Measurements from ENCODE around the gene WDR81. TPM values are rescaled to one million over a fixed set of nuclear protein-coding genes. Genes with fewer than 3 reads are reported as not detected.

The WDR81 gene
- polyA plus RNA-seq, 1 donor (not counting 4 experiments of a cell fraction or from before 2014, with no cell fraction given), result 4.2 TPM

- FAIRE-seq (peak; percentile 92), DNase-seq (ENCODE audit: low read depth, low spot score) (no peak)
- peaks cover 14% of the 10 kb centered on the region for H3K4me1 ChIP-seq (ENCODE audit: control insufficient read depth, extremely low read depth, insufficient read depth, low read length)
- peak overlapping the region; percentile 61 for H3K9ac ChIP-seq (ENCODE audit: control insufficient read depth, extremely low read depth, insufficient read depth, low read length)
- no peaks in the 10 kb centered on the region for H3K27me3 ChIP-seq (ENCODE audit: control insufficient read depth, extremely low read depth, insufficient read depth, low read length)
- dilution Hi-C loops (cut with MboI; ENCODE audit: extremely low pct_ligation_motif_present, low sequenced_read_pairs), result loop anchor here (5.0 kb wide), 1 partner anchor 52 kb away; no protein-coding TSS in a partner anchor
- TF ChIP-seq CTCF (optimal IDR thresholded peaks at IDR 0.05 in 1 of 3, IDR thresholded peaks at IDR 0.05 in 1 of 3, conservative IDR thresholded peaks at IDR 0.05 in 1 of 3; ENCODE audit: extremely low read depth in 1 of 3, insufficient read depth in 2 of 3, low read length in 3 of 3), result no peak
- TF ChIP-seq EZH2 (IDR thresholded peaks at IDR 0.05; ENCODE audit: low read length), result no peak
- peak overlapping the region; percentile 60 for H3K27ac ChIP-seq (ENCODE audit: control insufficient read depth, insufficient read depth, low read length)
- H3K9me3 ChIP-seq (ENCODE audit: control insufficient read depth, low read depth, low read length), result no peaks in the 10 kb centered on the region
- H3K9me1 ChIP-seq (ENCODE audit: control insufficient read depth, extremely low read depth, insufficient read depth, low read length), result no peaks in the 10 kb centered on the region
- H3K4me3 ChIP-seq (ENCODE audit: control insufficient read depth in 2 of 3, extremely low read depth in 1 of 3, insufficient read depth in 2 of 3, low read depth in 1 of 3, low read length in 3 of 3), result no peak overlapping the region
- H4K20me1 ChIP-seq (ENCODE audit: control insufficient read depth, extremely low read depth, insufficient read depth, low read length), result no peaks in the 10 kb centered on the region
- H3K79me2 ChIP-seq (ENCODE audit: control insufficient read depth, insufficient read depth, low read length), result peaks cover 9% of the 10 kb centered on the region
- peaks cover 11 to 13% of the 10 kb centered on the region in 2 experiments for H3K36me3 ChIP-seq (ENCODE audit: control insufficient read depth in 2 of 2, extremely low read depth in 1 of 2, insufficient read depth in 2 of 2, low read length in 2 of 2)
- H3K4me2 ChIP-seq (ENCODE audit: control insufficient read depth, extremely low read depth, insufficient read depth, low read depth, low read length), result peak overlapping the region; percentile 67
- peak overlapping the region; percentile 6 for H2AFZ ChIP-seq (ENCODE audit: control insufficient read depth, low read length)
Measured at GRCh38 chr17:1730326-1731193, 6.1 kb downstream of the WDR81 start.

- no peak overlapping the region for H2AFZ ChIP-seq (ENCODE audit: control insufficient read depth, low read length)
- dilution Hi-C loops (cut with MboI; ENCODE audit: extremely low pct_ligation_motif_present, low sequenced_read_pairs), result loop anchor here (5.0 kb wide), 1 partner anchor 51 kb away; no protein-coding TSS in a partner anchor
- H4K20me1 ChIP-seq (ENCODE audit: control insufficient read depth, extremely low read depth, insufficient read depth, low read length), result no peaks in the 10 kb centered on the region
- H3K9ac ChIP-seq (ENCODE audit: control insufficient read depth, extremely low read depth, insufficient read depth, low read length), result peak overlapping the region; percentile 61
- TF ChIP-seq EZH2 (IDR thresholded peaks at IDR 0.05; ENCODE audit: low read length) (no peak), CTCF (optimal IDR thresholded peaks at IDR 0.05 in 1 of 3, IDR thresholded peaks at IDR 0.05 in 1 of 3, conservative IDR thresholded peaks at IDR 0.05 in 1 of 3; ENCODE audit: extremely low read depth in 1 of 3, insufficient read depth in 2 of 3, low read length in 3 of 3) (no peak)
- FAIRE-seq, result no peak
- no peak overlapping the region for H3K4me3 ChIP-seq (ENCODE audit: control insufficient read depth in 2 of 3, extremely low read depth in 1 of 3, insufficient read depth in 2 of 3, low read depth in 1 of 3, low read length in 3 of 3)
- peaks cover 13% of the 10 kb centered on the region for H3K4me1 ChIP-seq (ENCODE audit: control insufficient read depth, extremely low read depth, insufficient read depth, low read length)
- peaks cover 11 to 14% of the 10 kb centered on the region in 2 experiments for H3K36me3 ChIP-seq (ENCODE audit: control insufficient read depth in 2 of 2, extremely low read depth in 1 of 2, insufficient read depth in 2 of 2, low read length in 2 of 2)
- H3K27me3 ChIP-seq (ENCODE audit: control insufficient read depth, extremely low read depth, insufficient read depth, low read length), result no peaks in the 10 kb centered on the region
- H3K9me3 ChIP-seq (ENCODE audit: control insufficient read depth, low read depth, low read length), result no peaks in the 10 kb centered on the region
- peak overlapping the region; percentile 52 for H3K27ac ChIP-seq (ENCODE audit: control insufficient read depth, insufficient read depth, low read length)
- peak overlapping the region; percentile 67 for H3K4me2 ChIP-seq (ENCODE audit: control insufficient read depth, extremely low read depth, insufficient read depth, low read depth, low read length)
- no peak for DNase-seq (ENCODE audit: low read depth, low spot score)
- no peaks in the 10 kb centered on the region for H3K9me1 ChIP-seq (ENCODE audit: control insufficient read depth, extremely low read depth, insufficient read depth, low read length)
- H3K79me2 ChIP-seq (ENCODE audit: control insufficient read depth, insufficient read depth, low read length), result peaks cover 3% of the 10 kb centered on the region
Measured at GRCh38 chr17:1731194-1731506, 6.6 kb downstream of the WDR81 start.
